Measurements from ENCODE around the gene DCTPP1.
"Not testable (repeated sequence)": the region's sequence is repeated elsewhere in the genome, so short reads cannot be mapped to it uniquely, and the experiment has no call there.

Gene DCTPP1

DNA sequence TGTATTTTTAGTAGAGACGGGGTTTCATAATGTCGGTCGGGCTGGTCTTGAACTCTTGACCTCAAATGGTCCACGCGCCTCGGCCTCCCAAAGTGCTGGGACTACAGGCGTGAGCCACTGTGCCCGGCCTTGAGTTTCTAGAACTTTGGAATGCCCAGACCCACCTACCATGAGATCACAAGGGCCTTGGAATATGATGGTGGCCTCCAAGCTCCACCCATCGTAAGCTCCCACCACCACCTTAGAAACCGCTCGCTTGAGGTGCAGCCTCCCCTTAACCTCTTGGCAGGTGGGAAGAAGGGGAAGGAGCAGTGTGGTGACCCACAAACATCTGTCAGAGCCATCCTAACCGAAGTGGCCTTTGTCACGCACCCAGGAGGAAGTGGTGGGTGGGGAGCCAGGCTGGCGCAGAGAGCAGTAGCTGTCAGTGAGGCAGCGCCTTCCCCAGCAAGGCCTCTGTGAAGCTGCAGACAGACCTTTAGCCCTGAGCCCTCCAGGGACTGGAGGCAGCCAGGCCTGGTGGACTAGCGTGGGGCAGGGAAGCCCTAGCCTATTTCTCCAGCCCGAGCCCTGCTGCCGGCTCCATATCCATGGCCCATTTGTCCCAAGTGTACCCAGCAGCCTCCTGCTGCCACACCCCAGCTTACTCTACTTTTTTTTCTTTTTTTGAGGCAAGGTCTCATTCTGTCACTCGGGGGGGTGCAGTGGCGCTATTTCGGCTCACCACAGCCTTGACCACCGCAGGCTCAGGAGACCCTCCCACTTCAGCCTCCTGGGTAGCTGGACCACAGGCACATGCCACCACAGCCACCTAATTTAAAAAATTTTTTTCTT is 28.9 kb upstream of the DCTPP1 start:
- Mint-ChIP-seq H3K27me3 (peaks cover 4% of the 10 kb centered on the region), H3K4me1 (peaks cover 87% of the 10 kb centered on the region), H3K27ac (peak overlapping the region; percentile 98), H3K4me3 (peak overlapping the region; percentile 66), H3K9me3 (no peaks in the 10 kb centered on the region), H3K36me3 (peaks cover 2% of the 10 kb centered on the region)
- CTCF ChIA-PET = interaction anchor here (1.7 to 7.5 kb wide), 3 partner anchors 10 to 29 kb away, joined by 4 to 57 read pairs (median 14); partner anchors contain the start of genes DCTPP1 and ITGAL
- DNase-seq = peak; percentile 94

DNA sequence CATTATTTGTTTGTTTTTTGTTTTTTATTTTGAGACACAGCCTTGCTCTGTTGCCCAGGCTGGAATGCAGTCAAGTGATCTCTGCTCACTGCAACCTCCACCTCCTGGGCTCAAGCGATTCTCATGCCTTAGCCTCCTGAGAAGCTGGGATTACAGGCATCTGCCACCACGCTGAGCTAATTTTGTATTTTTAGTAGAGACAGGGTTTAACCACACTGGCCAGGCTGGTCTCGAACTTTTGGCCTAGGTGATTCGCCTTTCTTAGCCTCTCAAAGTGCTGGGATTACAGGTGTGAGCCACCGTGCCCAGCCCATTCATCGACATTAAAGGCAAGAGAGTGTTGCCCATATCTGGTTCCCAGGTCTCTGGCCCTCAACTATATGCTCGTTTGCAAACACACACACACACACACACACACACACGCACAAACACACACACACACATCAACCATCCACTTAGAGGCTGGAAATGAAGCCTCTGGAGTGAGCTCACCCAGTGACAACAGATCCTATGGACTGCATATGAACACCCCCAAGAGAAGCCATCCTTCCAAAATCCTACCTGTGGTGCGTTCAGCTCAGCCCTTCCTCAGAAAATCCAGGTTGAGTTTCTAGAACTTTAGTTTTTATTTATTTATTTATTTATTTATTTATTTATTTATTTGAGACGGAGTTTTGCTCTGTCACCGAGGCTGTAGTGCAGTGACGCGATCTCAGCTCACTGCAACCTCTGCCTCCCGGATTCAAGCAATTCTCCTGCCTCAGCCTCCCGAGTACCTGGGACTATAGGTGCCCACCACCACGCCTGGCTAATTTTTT is 28.1 kb upstream of the DCTPP1 start:
- Mint-ChIP-seq H3K4me1 (peaks cover 84% of the 10 kb centered on the region), H3K27me3 (peaks cover 4% of the 10 kb centered on the region), H3K4me3 (peak overlapping the region; percentile 66), H3K27ac (peak overlapping the region; percentile 98), H3K36me3 (peaks cover 2% of the 10 kb centered on the region), H3K9me3 (no peaks in the 10 kb centered on the region)
- no peak for DNase-seq
- CTCF ChIA-PET = interaction anchor here (1.0 to 7.5 kb wide), 4 partner anchors 9 to 28 kb away, joined by 3 to 57 read pairs (median 9); partner anchors contain the start of genes DCTPP1 and ITGAL

- DNase-seq = no peak
- Mint-ChIP-seq H3K4me1 (peaks cover 84% of the 10 kb centered on the region), H3K36me3 (peaks cover 2% of the 10 kb centered on the region), H3K4me3 (no peak overlapping the region), H3K27ac (peak overlapping the region; percentile 88), H3K9me3 (no peaks in the 10 kb centered on the region), H3K27me3 (peaks cover 4% of the 10 kb centered on the region)
- CTCF ChIA-PET = interaction anchor here (1.0 to 7.5 kb wide), 4 partner anchors 8 to 27 kb away, joined by 3 to 57 read pairs (median 9); partner anchors contain the start of genes DCTPP1 and ITGAL
Observed at GRCh38 chr16:30457256-30457655, 27.4 kb upstream of the DCTPP1 start.

GRCh38 chr16:30456302-30456701 is 26.5 kb upstream of the DCTPP1 start:
- CTCF ChIA-PET = interaction anchor here (1.3 to 7.5 kb wide), 3 partner anchors 9 to 27 kb away, joined by 4 to 57 read pairs (median 4); partner anchors contain the start of genes DCTPP1 and ITGAL
- Mint-ChIP-seq H3K4me1 (peaks cover 77% of the 10 kb centered on the region), H3K27me3 (peaks cover 4% of the 10 kb centered on the region), H3K27ac (peak overlapping the region; percentile 74), H3K36me3 (peaks cover 2% of the 10 kb centered on the region), H3K4me3 (no peak overlapping the region), H3K9me3 (no peaks in the 10 kb centered on the region)
- no peak for DNase-seq

- H3K4me3 Mint-ChIP-seq, H3K36me3 Mint-ChIP-seq, H3K9me3 Mint-ChIP-seq, DNase-seq, H3K27me3 Mint-ChIP-seq: not testable (repeated sequence)
- Mint-ChIP-seq H3K4me1 (peaks cover 70% of the 10 kb centered on the region), H3K27ac (peak overlapping the region; percentile 67)
- CTCF ChIA-PET = interaction anchor here (0.9 kb wide), 1 partner anchor 27 kb away, joined by 4 read pairs; no protein-coding TSS in a partner anchor
Observed at GRCh38 chr16:30452709-30453580, 23.1 kb upstream of the DCTPP1 start.

GRCh38 chr16:30449116-30449435 is 19.2 kb upstream of the DCTPP1 start:
- Mint-ChIP-seq H3K4me1 (peaks cover 64% of the 10 kb centered on the region), H3K27ac (no peak overlapping the region), H3K27me3 (no peaks in the 10 kb centered on the region), H3K4me3 (no peak overlapping the region), H3K36me3 (peaks cover 13% of the 10 kb centered on the region), H3K9me3 (peaks cover 2% of the 10 kb centered on the region)
- no peak for DNase-seq
- CTCF ChIA-PET = interaction anchor here (0.6 to 3.5 kb wide), 20 partner anchors 9 to 160 kb away, joined by 3 to 39 read pairs (median 8); partner anchors contain the start of genes DCTPP1, ITGAL and ZNF747

DNA sequence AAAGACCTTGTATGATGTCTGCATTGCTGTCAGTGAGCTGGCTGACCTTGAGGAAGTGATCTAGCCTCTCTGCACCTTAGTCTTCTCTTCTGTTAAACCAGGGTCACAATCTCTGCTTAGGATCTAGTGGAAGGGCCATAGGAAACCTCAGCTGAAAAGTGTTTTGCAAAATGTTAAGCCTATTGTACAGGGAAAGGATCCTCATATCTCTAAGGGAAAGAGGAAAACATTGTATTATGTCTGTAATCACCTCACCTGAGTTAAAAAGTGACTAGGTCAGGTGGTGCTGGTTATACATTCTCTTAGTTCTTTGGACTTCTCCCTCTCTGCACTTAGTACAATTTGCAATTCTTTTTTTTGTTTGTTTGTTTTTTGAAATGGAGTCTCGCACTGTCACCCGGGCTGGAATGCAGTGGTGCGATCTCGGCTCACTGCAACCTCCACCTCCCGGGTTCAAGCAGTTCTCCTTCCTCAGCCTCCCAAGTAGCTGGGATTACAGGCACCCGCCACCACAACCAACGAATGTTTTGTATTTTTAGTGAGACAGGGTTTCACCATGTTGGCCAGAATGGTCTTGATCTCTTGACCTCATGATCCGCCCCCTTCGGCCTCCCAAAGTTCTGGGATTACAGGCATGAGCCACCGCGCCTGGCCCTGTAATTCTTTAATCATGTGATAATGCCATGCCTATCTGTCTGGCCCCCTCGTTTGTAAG is 17.8 kb upstream of the DCTPP1 start:
- Mint-ChIP-seq H3K36me3 (peaks cover 25% of the 10 kb centered on the region), H3K4me3 (no peak overlapping the region), H3K27me3 (no peaks in the 10 kb centered on the region), H3K4me1 (peaks cover 67% of the 10 kb centered on the region), H3K27ac (no peak overlapping the region), H3K9me3 (peaks cover 2% of the 10 kb centered on the region)
- no peak for DNase-seq
- CTCF ChIA-PET = interaction anchor here (0.7 to 3.5 kb wide), 8 partner anchors 9 to 168 kb away, joined by 3 to 39 read pairs (median 4); partner anchors contain the start of genes DCTPP1, ITGAL and ZNF747

DNA sequence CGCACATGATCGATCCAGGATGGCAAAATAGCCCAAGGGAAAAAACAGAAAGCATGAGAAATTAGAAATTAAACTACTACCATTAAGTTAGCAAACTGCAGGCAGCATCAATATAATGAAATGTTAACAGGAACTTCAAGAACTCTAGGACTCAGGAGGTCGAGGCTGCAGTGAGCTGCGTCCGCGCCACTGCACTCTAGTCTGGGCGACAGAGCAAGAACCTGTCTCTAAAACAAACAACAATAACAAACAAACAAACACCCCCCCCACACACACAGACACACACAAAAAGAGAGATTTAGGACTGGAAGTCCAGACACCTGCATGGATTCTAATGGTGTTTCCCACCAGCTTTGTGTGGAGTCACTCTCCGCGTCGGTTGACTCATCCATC is 16.4 kb upstream of the DCTPP1 start:
- Mint-ChIP-seq H3K9me3 (peaks cover 2% of the 10 kb centered on the region), H3K36me3 (peaks cover 27% of the 10 kb centered on the region), H3K4me3 (peak overlapping the region; percentile 95), H3K27me3 (no peaks in the 10 kb centered on the region), H3K27ac (peak overlapping the region; percentile 97), H3K4me1 (peaks cover 60% of the 10 kb centered on the region)
- CTCF ChIA-PET = interaction anchor here (2.0 kb wide), 1 partner anchor 16 kb away, joined by 8 read pairs; the partner anchor contains the start of gene DCTPP1
- no peak for DNase-seq

DNA sequence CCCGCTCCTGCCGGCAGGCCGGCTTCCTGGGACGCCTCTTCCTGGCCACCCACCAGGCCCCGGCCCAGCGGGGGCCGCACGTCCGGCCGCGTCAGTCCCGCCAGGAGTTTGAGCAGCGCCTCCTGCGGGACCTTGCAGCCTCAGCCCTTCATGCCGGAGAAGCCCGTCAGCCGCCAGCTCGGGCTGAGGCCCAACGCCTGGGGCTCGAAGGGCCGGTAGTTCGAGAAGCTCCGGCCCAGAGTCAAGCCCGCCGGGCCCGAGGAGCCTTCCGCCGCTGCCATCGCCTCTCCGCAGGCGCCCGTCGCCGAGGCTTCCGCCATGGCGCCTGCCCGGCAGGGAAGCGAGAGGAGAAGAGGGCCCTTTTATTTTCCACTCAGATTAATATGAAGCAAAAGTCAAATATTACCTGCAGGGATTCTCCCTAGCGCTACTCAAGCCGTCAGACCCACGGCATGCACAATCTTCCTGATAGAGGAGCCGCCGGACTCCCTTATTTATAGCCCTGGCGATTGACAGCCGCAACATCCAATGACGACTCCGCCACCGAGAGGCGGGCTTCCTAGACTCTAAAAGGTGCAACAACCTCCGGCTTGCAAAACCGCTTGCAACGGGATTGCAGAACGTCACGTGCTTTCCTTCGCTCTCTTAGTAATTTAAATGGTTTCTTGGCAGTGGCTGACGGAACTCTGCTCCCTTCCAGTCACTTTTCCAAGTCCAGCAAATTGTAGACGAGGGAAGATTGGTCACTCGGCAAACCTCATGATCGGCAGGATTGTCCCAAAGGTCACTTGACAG is 15.8 kb upstream of the DCTPP1 start, which contains the start of gene SEPHS2:
Gene SEPHS2 (minus strand): TSS at position 467 of the 795 bp plus-strand sequence. CDS start 147 bp downstream, at position 320.
- H3K36me3 Mint-ChIP-seq = peaks cover 27% of the 10 kb centered on the region
- H3K4me1 Mint-ChIP-seq = peaks cover 56% of the 10 kb centered on the region
- H3K27ac Mint-ChIP-seq = peak within 1 kb of the TSS; percentile 97
- no peaks in the 10 kb centered on the region for H3K27me3 Mint-ChIP-seq
- peak within 1 kb of the TSS; percentile 95 for H3K4me3 Mint-ChIP-seq
- DNase-seq = peak; percentile 99
- H3K9me3 Mint-ChIP-seq = peaks cover 2% of the 10 kb centered on the region
- CTCF ChIA-PET = interaction anchor here (2.0 to 2.6 kb wide), 2 partner anchors 15 to 16 kb away, joined by 8 to 12 read pairs; partner anchors contain the start of gene DCTPP1

GRCh38 chr16:30445149-30445407 is 15.2 kb upstream of the DCTPP1 start:
- no peak for DNase-seq
- peaks cover 27% of the 10 kb centered on the region for H3K36me3 Mint-ChIP-seq
- CTCF ChIA-PET = interaction anchor here (1.1 to 2.6 kb wide), 2 partner anchors 14 to 35 kb away, joined by 3 to 12 read pairs; partner anchors contain the start of gene DCTPP1
- peaks cover 2% of the 10 kb centered on the region for H3K9me3 Mint-ChIP-seq
- peak overlapping the region; percentile 65 for H3K27ac Mint-ChIP-seq
- no peaks in the 10 kb centered on the region for H3K27me3 Mint-ChIP-seq
- peak overlapping the region; percentile 95 for H3K4me3 Mint-ChIP-seq
- H3K4me1 Mint-ChIP-seq = peaks cover 52% of the 10 kb centered on the region

DNA sequence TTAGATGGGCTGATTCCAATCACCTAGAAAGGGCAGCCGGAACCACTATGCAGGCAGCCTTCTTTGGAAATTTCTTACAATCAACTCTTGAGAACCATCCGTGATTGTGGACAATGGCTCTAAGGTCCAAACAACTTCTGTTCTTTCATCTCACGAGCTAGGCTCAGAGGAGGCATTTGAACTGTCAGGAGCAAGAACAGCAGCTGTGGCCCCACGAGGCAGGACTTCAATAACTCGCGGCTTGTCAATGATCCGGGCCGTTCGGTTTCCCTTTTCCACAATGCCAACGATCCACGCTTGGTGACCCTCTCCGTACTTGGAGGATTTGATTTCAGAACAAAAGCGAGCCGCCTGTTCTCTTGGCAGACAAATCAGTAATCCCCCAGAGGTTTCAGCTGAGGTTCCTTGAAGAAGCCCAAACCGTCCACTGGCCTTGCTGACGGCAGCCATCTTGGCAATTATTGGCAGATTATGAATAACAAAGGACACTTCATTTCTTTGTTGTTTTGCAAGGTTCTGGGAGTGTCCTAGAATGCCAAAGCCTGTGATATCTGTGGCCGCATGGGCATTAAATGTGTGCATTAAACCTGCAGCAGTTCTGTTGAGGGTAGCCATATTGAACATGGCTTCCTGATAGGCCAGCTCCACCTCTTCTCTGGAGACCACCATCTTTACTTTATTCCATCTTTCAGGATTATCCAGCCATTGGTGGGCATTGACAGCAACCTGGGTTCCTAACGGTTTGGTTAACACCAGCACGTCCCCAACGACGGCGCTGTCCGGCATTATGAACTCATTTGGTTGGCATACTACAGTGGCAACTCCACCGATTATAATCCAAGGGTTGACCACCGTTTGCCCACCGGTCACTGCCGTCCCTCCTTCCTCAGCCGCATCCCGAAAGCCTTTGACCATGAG is 14.7 kb upstream of the DCTPP1 start:
- CTCF ChIA-PET = interaction anchor here (1.0 to 2.6 kb wide), 5 partner anchors 13 to 170 kb away, joined by 3 to 12 read pairs (median 3); partner anchors contain the start of gene DCTPP1
- Mint-ChIP-seq H3K36me3 (peaks cover 27% of the 10 kb centered on the region), H3K27ac (peak overlapping the region; percentile 65), H3K27me3 (no peaks in the 10 kb centered on the region), H3K4me1 (peaks cover 49% of the 10 kb centered on the region), H3K4me3 (peak overlapping the region; percentile 95), H3K9me3 (peaks cover 2% of the 10 kb centered on the region)
- no peak for DNase-seq
